A673 (cell line): ENCODE data around the gene PEPD.

ENCODE experiments used
- EZH2 ChIP-seq: fragments of 200-600 bp; sonication (generic); IDR thresholded peaks from 2 replicates; pipeline ENCODE4 v1.6.1; 2017; ENCODE audit warnings: borderline replicate concordance, low read depth, mild to moderate bottlenecking, mixed read lengths, antibody characterized with exemption, low read length; ENCODE audit not compliant: poor library complexity, severe bottlenecking
- TF ChIP-seq, protein P1 (sequence below): fragments of 300-800, 200-600 bp; sonication (generic); conservative IDR thresholded peaks from 2 replicates; pipeline ENCODE4 v1.5.1; 2017; ENCODE audit warnings: low read depth, mild to moderate bottlenecking, antibody characterized with exemption, low read length, moderate library complexity, mixed read lengths

DNA sequence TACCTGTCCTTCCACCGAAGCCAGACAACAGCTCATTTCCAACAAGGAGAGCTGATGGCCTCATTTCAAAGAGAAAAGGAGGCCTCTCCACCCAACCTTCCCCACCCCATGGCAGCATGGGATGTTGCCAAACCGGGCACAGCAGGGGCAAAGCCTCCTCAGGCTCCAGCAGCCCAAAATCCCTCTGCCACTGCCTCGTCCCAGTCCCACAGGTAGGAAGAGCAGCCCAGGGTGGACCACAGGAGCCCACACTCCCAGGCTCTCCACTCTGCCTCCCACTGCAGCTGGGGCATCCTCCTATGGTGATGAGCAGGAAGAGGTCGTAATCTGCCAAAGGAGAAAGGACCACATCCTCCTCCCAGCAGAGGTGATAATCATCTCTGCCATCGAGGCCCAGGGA, 50.9 kb downstream of the PEPD start:
- TF ChIP-seq, protein P1, sequence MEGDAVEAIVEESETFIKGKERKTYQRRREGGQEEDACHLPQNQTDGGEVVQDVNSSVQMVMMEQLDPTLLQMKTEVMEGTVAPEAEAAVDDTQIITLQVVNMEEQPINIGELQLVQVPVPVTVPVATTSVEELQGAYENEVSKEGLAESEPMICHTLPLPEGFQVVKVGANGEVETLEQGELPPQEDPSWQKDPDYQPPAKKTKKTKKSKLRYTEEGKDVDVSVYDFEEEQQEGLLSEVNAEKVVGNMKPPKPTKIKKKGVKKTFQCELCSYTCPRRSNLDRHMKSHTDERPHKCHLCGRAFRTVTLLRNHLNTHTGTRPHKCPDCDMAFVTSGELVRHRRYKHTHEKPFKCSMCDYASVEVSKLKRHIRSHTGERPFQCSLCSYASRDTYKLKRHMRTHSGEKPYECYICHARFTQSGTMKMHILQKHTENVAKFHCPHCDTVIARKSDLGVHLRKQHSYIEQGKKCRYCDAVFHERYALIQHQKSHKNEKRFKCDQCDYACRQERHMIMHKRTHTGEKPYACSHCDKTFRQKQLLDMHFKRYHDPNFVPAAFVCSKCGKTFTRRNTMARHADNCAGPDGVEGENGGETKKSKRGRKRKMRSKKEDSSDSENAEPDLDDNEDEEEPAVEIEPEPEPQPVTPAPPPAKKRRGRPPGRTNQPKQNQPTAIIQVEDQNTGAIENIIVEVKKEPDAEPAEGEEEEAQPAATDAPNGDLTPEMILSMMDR = no peak
- TF ChIP-seq EZH2 = no peak
